ENCODE measurements around the gene ERBB4.
"Not testable (repeated sequence)": the region's sequence is repeated elsewhere in the genome, so short reads cannot be mapped to it uniquely, and the experiment has no call there.

The ERBB4 gene

DNA sequence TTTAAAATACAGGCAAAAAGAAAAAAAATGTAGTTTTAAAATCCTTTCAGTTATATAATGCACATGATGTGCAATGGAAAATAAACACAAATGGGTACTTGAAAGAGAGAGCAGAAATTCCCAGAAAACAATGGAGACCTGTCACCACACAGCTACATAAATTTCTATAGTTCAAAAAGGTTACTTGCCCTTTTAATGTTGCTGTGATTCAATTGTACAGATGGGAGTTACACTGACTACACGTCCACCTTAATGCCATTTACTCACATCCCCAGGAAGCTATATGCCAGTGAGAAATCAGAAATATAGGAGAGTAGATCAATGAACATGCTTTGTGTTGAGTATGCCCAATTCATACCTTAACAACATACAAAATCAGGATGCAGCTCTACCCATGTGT, 269.6 kb downstream of the ERBB4 start:
- no peak for DNase-seq (ENCODE audit: insufficient read length, low spot score)
- TF ChIP-seq PAX5 (IDR thresholded peaks at IDR 0.05; ENCODE audit: insufficient read depth, low read length, severe bottlenecking): no peak
- no peak for TF ChIP-seq POLR2A (IDR thresholded peaks at IDR 0.05; ENCODE audit: low read depth, low read length)
- TF ChIP-seq POU2F2 (IDR thresholded peaks at IDR 0.05; ENCODE audit: low read depth, low read length): no peak
- no peak for FAIRE-seq

DNA sequence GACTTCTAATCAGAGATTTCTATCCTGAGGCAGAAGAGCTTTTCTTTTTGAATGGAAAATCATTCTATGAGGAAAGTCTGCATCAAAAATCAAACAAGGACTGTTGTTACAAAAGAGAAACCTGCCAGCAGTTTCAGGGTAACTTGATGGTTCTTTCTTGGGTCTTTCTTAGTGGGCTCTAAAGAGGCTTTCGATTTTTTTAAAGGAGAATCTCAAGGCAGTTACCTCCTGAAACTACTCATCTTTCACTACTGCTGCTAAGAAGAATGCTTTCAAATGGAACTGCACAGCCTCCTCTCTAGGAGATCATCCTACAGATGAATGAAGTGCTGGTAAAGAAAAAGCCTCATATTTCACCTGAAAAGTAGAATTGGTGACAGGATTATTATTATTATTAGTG, 272.3 kb downstream of the ERBB4 start:
- no peak for FAIRE-seq
- no peak for TF ChIP-seq POU2F2 (IDR thresholded peaks at IDR 0.05; ENCODE audit: low read depth, low read length)
- TF ChIP-seq SPI1 (IDR thresholded peaks at IDR 0.05; ENCODE audit: low read depth, low read length): no peak
- no peak for TF ChIP-seq POLR2AphosphoS5 (IDR thresholded peaks at IDR 0.05; ENCODE audit: low read depth, low read length)
- no peak for TF ChIP-seq POLR2A (IDR thresholded peaks at IDR 0.05; ENCODE audit: low read depth, low read length)
- no peak for TF ChIP-seq TAF1 (IDR thresholded peaks at IDR 0.05; ENCODE audit: low read depth, low read length)
- no peak for TF ChIP-seq PAX5 (IDR thresholded peaks at IDR 0.05; ENCODE audit: insufficient read depth, low read length, severe bottlenecking)
- DNase-seq (ENCODE audit: insufficient read length, low spot score): no peak

DNA sequence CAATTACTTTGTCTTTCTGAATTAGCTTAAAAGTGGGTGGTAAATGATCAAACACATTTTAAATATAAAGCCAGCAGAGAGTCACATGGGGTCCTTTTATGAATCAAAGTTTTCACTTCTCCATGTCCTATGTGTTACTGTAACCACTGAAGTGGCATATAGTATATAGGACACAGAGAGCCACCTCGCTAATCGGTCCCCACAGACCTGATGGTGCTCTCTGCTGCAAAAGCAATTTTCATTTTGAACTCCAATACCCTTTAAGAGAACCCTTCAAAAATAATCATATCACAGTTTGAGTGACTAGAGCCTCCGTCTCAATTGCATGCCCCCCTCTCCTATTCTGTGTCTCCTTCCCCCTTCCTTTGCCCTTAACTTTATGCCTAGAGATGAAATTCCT, 272.8 kb downstream of the ERBB4 start:
- no peak for DNase-seq (ENCODE audit: insufficient read length, low spot score)
- FAIRE-seq: no peak
- TF ChIP-seq POLR2AphosphoS5 (IDR thresholded peaks at IDR 0.05; ENCODE audit: low read depth, low read length): no peak
- no peak for TF ChIP-seq POLR2A (IDR thresholded peaks at IDR 0.05; ENCODE audit: low read depth, low read length)
- no peak for TF ChIP-seq SPI1 (IDR thresholded peaks at IDR 0.05; ENCODE audit: low read depth, low read length)
- TF ChIP-seq PAX5 (IDR thresholded peaks at IDR 0.05; ENCODE audit: insufficient read depth, low read length, severe bottlenecking): no peak
- no peak for TF ChIP-seq POU2F2 (IDR thresholded peaks at IDR 0.05; ENCODE audit: low read depth, low read length)
- TF ChIP-seq TAF1 (IDR thresholded peaks at IDR 0.05; ENCODE audit: low read depth, low read length): no peak

DNA sequence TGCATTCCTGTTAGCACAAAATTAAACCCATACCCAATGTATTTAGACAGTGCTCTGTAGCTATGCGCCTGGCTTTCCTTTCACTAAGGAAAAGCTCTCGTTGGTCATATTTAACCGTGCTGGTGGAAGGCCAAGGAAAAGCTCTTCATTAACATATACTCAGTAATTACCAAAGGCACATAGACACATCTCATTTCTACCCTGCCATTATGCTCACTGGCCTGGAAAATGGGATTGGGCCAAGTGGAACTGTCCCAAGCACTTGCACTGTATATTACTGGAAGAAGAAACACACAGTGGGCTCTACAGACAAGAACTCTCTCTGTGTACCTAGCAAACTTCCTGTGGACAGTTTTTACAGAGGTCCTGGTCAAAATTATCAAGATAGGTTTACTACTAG, 274.4 kb downstream of the ERBB4 start:
- FAIRE-seq (no peak), DNase-seq (ENCODE audit: insufficient read length, low spot score) (no peak)
- no peak for TF ChIP-seq TAF1 (IDR thresholded peaks at IDR 0.05; ENCODE audit: low read depth, low read length)
- no peak for TF ChIP-seq POLR2A (IDR thresholded peaks at IDR 0.05; ENCODE audit: low read depth, low read length)
- no peak for TF ChIP-seq POU2F2 (IDR thresholded peaks at IDR 0.05; ENCODE audit: low read depth, low read length)
- no peak for TF ChIP-seq SPI1 (IDR thresholded peaks at IDR 0.05; ENCODE audit: low read depth, low read length)
- no peak for TF ChIP-seq POLR2AphosphoS5 (IDR thresholded peaks at IDR 0.05; ENCODE audit: low read depth, low read length)
- no peak for TF ChIP-seq PAX5 (IDR thresholded peaks at IDR 0.05; ENCODE audit: insufficient read depth, low read length, severe bottlenecking)

DNA sequence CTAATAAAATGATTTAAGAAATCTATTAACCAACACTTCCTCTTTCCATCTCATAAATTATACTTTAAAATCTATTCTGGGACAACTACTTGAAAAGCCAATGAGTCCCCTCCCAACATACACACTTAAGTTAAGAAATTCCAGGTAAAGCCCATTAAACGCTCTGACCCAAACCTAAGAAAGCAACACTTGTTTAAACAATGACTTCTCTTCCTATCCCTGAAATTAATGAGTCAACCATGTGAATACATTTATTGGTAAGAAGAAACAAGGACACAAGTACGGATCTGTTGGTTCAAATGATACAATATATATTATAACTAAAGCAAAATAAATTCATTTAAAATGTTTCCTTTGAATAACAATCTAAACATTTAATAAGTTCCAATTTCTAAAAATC, 279.4 kb downstream of the ERBB4 start:
- FAIRE-seq (no peak), DNase-seq (ENCODE audit: insufficient read length, low spot score) (no peak)
- TF ChIP-seq PAX5 (IDR thresholded peaks at IDR 0.05; ENCODE audit: insufficient read depth, low read length, severe bottlenecking): no peak
- no peak for TF ChIP-seq POLR2A (IDR thresholded peaks at IDR 0.05; ENCODE audit: low read depth, low read length)
- TF ChIP-seq POU2F2 (IDR thresholded peaks at IDR 0.05; ENCODE audit: low read depth, low read length): no peak
- TF ChIP-seq POLR2AphosphoS5 (IDR thresholded peaks at IDR 0.05; ENCODE audit: low read depth, low read length): no peak
- no peak for TF ChIP-seq SPI1 (IDR thresholded peaks at IDR 0.05; ENCODE audit: low read depth, low read length)
- TF ChIP-seq TAF1 (IDR thresholded peaks at IDR 0.05; ENCODE audit: low read depth, low read length): no peak

DNA sequence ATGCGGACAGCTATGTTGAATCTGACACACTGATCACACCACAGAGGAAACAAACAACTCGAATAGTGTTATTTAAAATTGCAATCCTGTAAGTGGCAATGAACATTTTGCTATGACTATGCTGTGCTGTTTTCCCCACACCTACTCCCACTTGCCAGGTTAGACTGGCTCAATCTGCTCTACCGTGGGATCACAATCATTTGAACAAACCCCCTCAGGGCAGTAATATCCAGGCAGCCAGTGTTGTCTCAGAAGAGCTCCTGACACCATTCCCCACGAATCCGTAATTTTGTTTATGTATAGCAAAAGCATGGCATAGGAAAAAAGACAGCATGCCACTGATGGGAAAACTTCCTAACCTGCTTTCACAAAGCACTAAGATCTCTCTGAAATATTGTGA, 284.3 kb downstream of the ERBB4 start:
- FAIRE-seq: no peak
- TF ChIP-seq TAF1 (IDR thresholded peaks at IDR 0.05; ENCODE audit: low read depth, low read length) (no peak), PAX5 (IDR thresholded peaks at IDR 0.05; ENCODE audit: insufficient read depth, low read length, severe bottlenecking) (no peak), SPI1 (IDR thresholded peaks at IDR 0.05; ENCODE audit: low read depth, low read length) (no peak), POU2F2 (IDR thresholded peaks at IDR 0.05; ENCODE audit: low read depth, low read length) (no peak), POLR2A (IDR thresholded peaks at IDR 0.05; ENCODE audit: low read depth, low read length) (no peak), POLR2AphosphoS5 (IDR thresholded peaks at IDR 0.05; ENCODE audit: low read depth, low read length) (no peak)
- DNase-seq (ENCODE audit: insufficient read length, low spot score): no peak

DNA sequence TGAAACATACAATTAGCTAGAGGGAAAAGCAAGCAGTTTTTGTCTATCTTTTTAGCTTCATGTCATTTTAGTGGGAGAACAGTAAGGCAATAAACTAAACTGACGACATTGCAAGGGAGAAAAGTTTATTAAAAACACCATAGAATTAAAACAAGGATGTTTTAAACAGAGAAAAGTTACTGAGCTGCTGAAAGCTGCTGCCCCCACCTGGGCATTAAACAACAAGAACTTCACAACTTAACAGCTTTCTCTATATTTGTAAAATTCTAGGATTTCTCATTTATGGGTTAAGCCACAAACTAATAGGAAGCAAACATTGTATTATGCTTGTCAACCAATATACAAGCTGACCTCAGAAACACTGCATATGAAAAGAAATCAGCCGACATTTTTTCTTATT, 289.2 kb downstream of the ERBB4 start:
- FAIRE-seq: no peak
- no peak for DNase-seq (ENCODE audit: insufficient read length, low spot score)
- no peak for TF ChIP-seq POLR2AphosphoS5 (IDR thresholded peaks at IDR 0.05; ENCODE audit: low read depth, low read length)
- no peak for TF ChIP-seq TAF1 (IDR thresholded peaks at IDR 0.05; ENCODE audit: low read depth, low read length)
- no peak for TF ChIP-seq PAX5 (IDR thresholded peaks at IDR 0.05; ENCODE audit: insufficient read depth, low read length, severe bottlenecking)
- no peak for TF ChIP-seq SPI1 (IDR thresholded peaks at IDR 0.05; ENCODE audit: low read depth, low read length)

DNA sequence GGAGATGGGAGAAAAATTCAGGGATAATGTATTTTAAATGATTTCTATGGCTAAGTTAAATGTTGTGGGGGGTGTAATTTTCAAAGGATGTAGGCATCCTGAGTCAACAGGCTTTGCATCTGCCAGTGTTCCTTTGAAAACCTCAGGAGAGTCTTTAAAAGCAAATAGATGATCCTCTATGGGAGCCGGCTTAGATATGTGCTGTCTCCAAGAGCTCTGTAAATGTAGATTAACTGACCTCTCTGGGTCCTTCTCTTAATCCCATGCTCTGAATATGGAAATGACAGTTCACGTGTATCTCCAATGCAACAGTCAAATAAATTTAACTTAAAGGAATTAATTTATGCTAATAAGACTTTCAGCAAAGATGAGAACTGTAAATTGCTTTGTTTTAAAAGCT, 292.7 kb downstream of the ERBB4 start:
- FAIRE-seq (no peak), DNase-seq (ENCODE audit: insufficient read length, low spot score) (no peak)
- no peak for TF ChIP-seq POU2F2 (IDR thresholded peaks at IDR 0.05; ENCODE audit: low read depth, low read length)
- no peak for TF ChIP-seq POLR2AphosphoS5 (IDR thresholded peaks at IDR 0.05; ENCODE audit: low read depth, low read length)
- no peak for TF ChIP-seq SPI1 (IDR thresholded peaks at IDR 0.05; ENCODE audit: low read depth, low read length)
- no peak for TF ChIP-seq POLR2A (IDR thresholded peaks at IDR 0.05; ENCODE audit: low read depth, low read length)
- TF ChIP-seq PAX5 (IDR thresholded peaks at IDR 0.05; ENCODE audit: insufficient read depth, low read length, severe bottlenecking): no peak
- no peak for TF ChIP-seq TAF1 (IDR thresholded peaks at IDR 0.05; ENCODE audit: low read depth, low read length)

DNA sequence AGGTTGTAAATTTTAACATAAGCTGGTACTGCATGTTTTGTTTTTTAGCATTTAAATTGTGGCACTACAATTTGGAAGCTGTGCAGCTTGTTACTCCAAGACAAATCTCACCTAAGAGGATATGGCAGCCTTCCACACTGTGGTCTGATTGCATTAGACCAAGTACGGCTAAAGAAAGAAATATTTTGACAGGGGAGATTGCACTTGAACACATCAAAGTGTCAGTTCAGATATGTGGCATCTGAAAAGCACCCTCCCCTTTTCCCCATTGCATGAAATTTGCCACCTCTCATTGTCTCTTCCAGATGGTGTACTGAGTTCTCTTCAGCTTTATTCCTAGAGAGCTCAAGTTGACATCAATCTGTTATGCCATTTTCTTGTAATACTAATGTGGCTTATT, 295.9 kb downstream of the ERBB4 start:
- DNase-seq (ENCODE audit: insufficient read length, low spot score) (no peak), FAIRE-seq (no peak)
- TF ChIP-seq POLR2AphosphoS5 (IDR thresholded peaks at IDR 0.05; ENCODE audit: low read depth, low read length) (no peak), PAX5 (IDR thresholded peaks at IDR 0.05; ENCODE audit: insufficient read depth, low read length, severe bottlenecking) (no peak), SPI1 (IDR thresholded peaks at IDR 0.05; ENCODE audit: low read depth, low read length) (no peak), TAF1 (IDR thresholded peaks at IDR 0.05; ENCODE audit: low read depth, low read length) (no peak), POU2F2 (IDR thresholded peaks at IDR 0.05; ENCODE audit: low read depth, low read length) (no peak), POLR2A (IDR thresholded peaks at IDR 0.05; ENCODE audit: low read depth, low read length) (no peak)

DNA sequence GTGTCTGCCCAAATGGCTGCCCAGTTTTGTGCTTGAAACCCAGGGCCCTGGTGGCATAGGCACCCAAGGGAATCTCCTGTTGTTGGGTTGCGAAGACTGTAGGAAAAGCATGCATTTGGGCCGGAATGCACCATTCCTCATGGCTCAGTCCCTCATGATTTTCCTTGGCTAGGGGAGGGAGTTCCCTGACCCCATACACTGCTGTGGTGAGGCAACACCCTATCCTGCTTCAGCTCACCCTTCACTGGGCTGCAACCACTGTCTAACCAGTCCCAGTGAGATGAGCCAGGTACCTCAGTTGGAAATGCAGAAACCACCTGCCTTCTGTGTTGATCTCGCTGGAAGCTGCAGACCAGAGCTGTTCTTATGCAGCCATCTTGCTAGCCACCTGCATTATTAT, 300.4 kb downstream of the ERBB4 start:
- not testable (repeated sequence) for FAIRE-seq; DNase-seq (ENCODE audit: insufficient read length, low spot score)

All from GM12891 (cell line).